Upper lobe of right lung (tissue), 1 donor: ENCODE results near the gene NAA60. TPM values are rescaled to one million over a fixed set of nuclear protein-coding genes. Genes with fewer than 3 reads are reported as not detected.
A peak's percentile ranks its signal among the peaks of the same experiment; 100 is the strongest.

Experiments
- ATAC-seq: fragments of 200-7000 bp; cut with Tn5 transposase; one replicate; pipeline ENCODE4 v1.9.1; 2020; ENCODE audit warnings: mild to moderate bottlenecking, moderate library complexity
- DNase-seq: peaks from one replicate; pipeline ENCODE4 v3.0.0-alpha.2; 2020
- H3K27ac ChIP-seq: fragments of 200-600 bp; one replicate; pipeline ENCODE4 v1.8.0; 2022
- H3K27me3 ChIP-seq: fragments of 200-600 bp; one replicate; pipeline ENCODE4 v1.8.0; 2022; ENCODE audit warnings: mild to moderate bottlenecking
- H3K36me3 ChIP-seq: fragments of 200-600 bp; one replicate; pipeline ENCODE4 v1.8.0; 2022
- H3K4me1 ChIP-seq: fragments of 200-600 bp; one replicate; pipeline ENCODE4 v1.8.0; 2022
- H3K4me3 ChIP-seq: fragments of 200-600 bp; one replicate; pipeline ENCODE4 v1.8.0; 2022; ENCODE audit warnings: mild to moderate bottlenecking
- H3K9me3 ChIP-seq: fragments of 200-600 bp; one replicate; pipeline ENCODE4 v1.8.0; 2022
- CTCF ChIP-seq: fragments of 200-600 bp; IDR thresholded peaks from one replicate; pipeline ENCODE4 v1.8.0; 2022; ENCODE audit warnings: antibody characterized with exemption
- intact Hi-C: fragments of 100-400 bp; cut with DNase I; formaldehyde crosslinking; loops from one replicate; pipeline ENCODE4 v1.11.0; 2022
- total RNA-seq: library from RNA; stranded (reverse); fragmentation: NEBNext Ultra II Directional; extraction: Animal tissue kit (Norgen Biotek cat#: 25700); gene quantifications from one replicate; pipeline ENCODE4 v1.2.1, GENCODE V29; 2021
- donor health status: DM: no; HTN: yes; CAD: no; lungs with severe emphysema.

NAA60 gene
- total RNA-seq, 1 donor from 2014 or later = 56.2 TPM

- Histone ChIP-seq H3K9me3 (peaks cover 6% of the 10 kb centered on the region), H3K4me3 (peak overlapping the region; percentile 63), H3K36me3 (peaks cover 8% of the 10 kb centered on the region), H3K27me3 (no peaks in the 10 kb centered on the region), H3K27ac (peak overlapping the region; percentile 85), H3K4me1 (no peaks in the 10 kb centered on the region)
- intact Hi-C loops = no loop called here
- ATAC-seq = peak; percentile 81
- TF ChIP-seq CTCF = no peak
- DNase-seq = no peak
Measured at GRCh38 chr16:3444032-3444388, 530 bp downstream of the NAA60 start.

- H3K4me1 ChIP-seq = peaks cover 11% of the 10 kb centered on the region
- TF ChIP-seq CTCF = no peak
- H3K4me3 ChIP-seq = no peak overlapping the region
- intact Hi-C loops = no loop called here
- H3K27me3 ChIP-seq = no peaks in the 10 kb centered on the region
- no peaks in the 10 kb centered on the region for H3K9me3 ChIP-seq
- ATAC-seq = no peak
- peaks cover 4% of the 10 kb centered on the region for H3K36me3 ChIP-seq
- H3K27ac ChIP-seq = no peak overlapping the region
- no peak for DNase-seq
Measured at GRCh38 chr16:3454093-3454492, 10.6 kb downstream of the NAA60 start.

GRCh38 chr16:3454631-3455147, 11.2 kb downstream of the NAA60 start:
- H3K4me3 ChIP-seq = no peak overlapping the region
- no peaks in the 10 kb centered on the region for H3K9me3 ChIP-seq
- H3K4me1 ChIP-seq = peaks cover 16% of the 10 kb centered on the region
- H3K27me3 ChIP-seq = no peaks in the 10 kb centered on the region
- H3K36me3 ChIP-seq = peaks cover 4% of the 10 kb centered on the region
- H3K27ac ChIP-seq = no peak overlapping the region
- ATAC-seq (no peak), DNase-seq (no peak)
- intact Hi-C loops = no loop called here
- no peak for TF ChIP-seq CTCF

- Histone ChIP-seq H3K4me1 (peaks cover 43% of the 10 kb centered on the region), H3K36me3 (no peaks in the 10 kb centered on the region), H3K9me3 (no peaks in the 10 kb centered on the region), H3K4me3 (peak overlapping the region; percentile 86), H3K27me3 (no peaks in the 10 kb centered on the region), H3K27ac (peak overlapping the region; percentile 99)
- intact Hi-C loops = no loop called here
- ATAC-seq (peak; percentile 98), DNase-seq (peak; percentile 96)
- peak; percentile 42 for TF ChIP-seq CTCF
Measured at GRCh38 chr16:3457434-3458252, 14.2 kb downstream of the NAA60 start.

- DNase-seq = peak; percentile 75
Measured at GRCh38 chr16:3458278-3458851, 14.9 kb downstream of the NAA60 start.

More at GRCh38 chr16:3458278-3458851, 14.9 kb downstream of the NAA60 start:
- intact Hi-C loops = no loop called here
- no peaks in the 10 kb centered on the region for H3K36me3 ChIP-seq
- TF ChIP-seq CTCF = no peak
- ATAC-seq = peak; percentile 2
- no peaks in the 10 kb centered on the region for H3K9me3 ChIP-seq
- H3K4me3 ChIP-seq = peak overlapping the region; percentile 86
- no peaks in the 10 kb centered on the region for H3K27me3 ChIP-seq
- peaks cover 50% of the 10 kb centered on the region for H3K4me1 ChIP-seq
- H3K27ac ChIP-seq = peak overlapping the region; percentile 99
